ENCODE measurements around the gene LRRC66. TPM values are rescaled to one million over a fixed set of nuclear protein-coding genes. Genes with fewer than 3 reads are reported as not detected.
A peak's percentile ranks its signal among the peaks of the same experiment; 100 is the strongest.

The LRRC66 gene
- total RNA-seq, result 1 to 10 TPM; 4.6 to 9.2 (median 7.1) TPM

GRCh38 chr4:52019936-52020657 is at the start of gene LRRC66:
Gene LRRC66 (minus strand): TSS chr4:52020363. CDS start chr4:52017613, 2,750 bp downstream.
- 59 to 69% methylated on average over 5 to 6 of the region's 6 CpGs for WGBS, 2 donors (ENCODE audit: low coverage in 1 of 2)
- in situ Hi-C loops (cut with MboI; ENCODE audit: low pct_ligation_motif_present in 1 of 4, low pct_unique_long_range_greater_than_20kb in 1 of 4, low sequenced_read_pairs in 3 of 4), result loop anchor here in 3 of 4 donors (10.0 kb wide), 2 partner anchors 115 to 125 kb away; no protein-coding TSS in a partner anchor

DNA sequence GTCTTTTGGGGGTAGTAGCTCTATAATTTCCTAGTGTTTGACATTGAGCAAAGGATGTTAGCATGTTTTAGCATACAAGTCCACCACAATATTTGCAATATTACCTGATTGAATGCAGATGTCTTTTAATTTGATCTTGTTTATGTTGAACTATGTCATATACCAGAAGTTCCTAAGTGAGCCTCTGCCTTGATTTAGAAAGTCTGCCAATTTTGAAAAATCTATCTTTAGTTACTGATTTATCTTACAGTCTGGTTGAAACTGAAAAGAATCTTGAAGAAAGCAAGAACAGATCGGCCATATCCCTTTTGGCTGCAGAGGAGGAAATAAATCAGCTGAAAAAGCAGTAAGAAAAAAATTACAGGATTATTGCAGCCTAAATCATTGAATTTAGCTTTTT is 49.4 kb upstream of the LRRC66 start:
- in situ Hi-C loops (cut with MboI; ENCODE audit: low pct_ligation_motif_present in 1 of 4, low pct_unique_long_range_greater_than_20kb in 1 of 4, low sequenced_read_pairs in 3 of 4) (loop anchor here in 1 of 4 donors (25.0 kb wide), 1 partner anchor 107 kb away; no protein-coding TSS in a partner anchor), intact Hi-C loops (cut with DNase I; ENCODE audit: low total_unique reads) (no loop called here)
- no peak for DNase-seq
- Histone ChIP-seq H3K9me3 (no peaks in the 10 kb centered on the region), H3K4me1 (peaks cover 0 to 6% (median 0%) of the 10 kb centered on the region in 4 donors), H3K27me3 (no peaks in the 10 kb centered on the region), H3K27ac (no peak overlapping the region), H3K36me3 (no peaks in the 10 kb centered on the region), H3K4me3 (no peak overlapping the region)
- 50 to 72% methylated on average over 1 of the region's 1 CpG for WGBS, 2 donors (ENCODE audit: low coverage in 1 of 2)
- TF ChIP-seq POLR2AphosphoS5 (IDR thresholded peaks at IDR 0.05), result no peak
- TF ChIP-seq, protein P1, sequence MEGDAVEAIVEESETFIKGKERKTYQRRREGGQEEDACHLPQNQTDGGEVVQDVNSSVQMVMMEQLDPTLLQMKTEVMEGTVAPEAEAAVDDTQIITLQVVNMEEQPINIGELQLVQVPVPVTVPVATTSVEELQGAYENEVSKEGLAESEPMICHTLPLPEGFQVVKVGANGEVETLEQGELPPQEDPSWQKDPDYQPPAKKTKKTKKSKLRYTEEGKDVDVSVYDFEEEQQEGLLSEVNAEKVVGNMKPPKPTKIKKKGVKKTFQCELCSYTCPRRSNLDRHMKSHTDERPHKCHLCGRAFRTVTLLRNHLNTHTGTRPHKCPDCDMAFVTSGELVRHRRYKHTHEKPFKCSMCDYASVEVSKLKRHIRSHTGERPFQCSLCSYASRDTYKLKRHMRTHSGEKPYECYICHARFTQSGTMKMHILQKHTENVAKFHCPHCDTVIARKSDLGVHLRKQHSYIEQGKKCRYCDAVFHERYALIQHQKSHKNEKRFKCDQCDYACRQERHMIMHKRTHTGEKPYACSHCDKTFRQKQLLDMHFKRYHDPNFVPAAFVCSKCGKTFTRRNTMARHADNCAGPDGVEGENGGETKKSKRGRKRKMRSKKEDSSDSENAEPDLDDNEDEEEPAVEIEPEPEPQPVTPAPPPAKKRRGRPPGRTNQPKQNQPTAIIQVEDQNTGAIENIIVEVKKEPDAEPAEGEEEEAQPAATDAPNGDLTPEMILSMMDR (IDR thresholded peaks at IDR 0.05), result no peak
- TF ChIP-seq EP300 (IDR thresholded peaks at IDR 0.05; ENCODE audit: low read depth), result no peak
- no peak for TF ChIP-seq POLR2A (IDR thresholded peaks at IDR 0.05)

More at GRCh38 chr4:52019936-52020657, at the start of gene LRRC66:
- Histone ChIP-seq H3K27ac (peak within 1 kb of the TSS; percentile 51 to 79 (median 70)), H3K27me3 (no peaks in the 10 kb centered on the region), H3K4me3 (peak within 1 kb of the TSS in 1 of 4 donors; percentile 16), H3K9me3 (no peaks in the 10 kb centered on the region), H3K4me1 (peaks cover 0 to 9% (median 2%) of the 10 kb centered on the region in 4 donors), H3K36me3 (no peaks in the 10 kb centered on the region)
- DNase-seq, result peak; percentile 87
- intact Hi-C loops (cut with DNase I; ENCODE audit: low total_unique reads), result loop anchor here (10.0 kb wide), 1 partner anchor 125 kb away; no protein-coding TSS in a partner anchor
- TF ChIP-seq POLR2A (IDR thresholded peaks at IDR 0.05), result peak; percentile 57
- peak in 2 of 3 donors; percentile 58 to 74 for TF ChIP-seq POLR2AphosphoS5 (IDR thresholded peaks at IDR 0.05)
- no peak for TF ChIP-seq EP300 (IDR thresholded peaks at IDR 0.05; ENCODE audit: low read depth)

DNA sequence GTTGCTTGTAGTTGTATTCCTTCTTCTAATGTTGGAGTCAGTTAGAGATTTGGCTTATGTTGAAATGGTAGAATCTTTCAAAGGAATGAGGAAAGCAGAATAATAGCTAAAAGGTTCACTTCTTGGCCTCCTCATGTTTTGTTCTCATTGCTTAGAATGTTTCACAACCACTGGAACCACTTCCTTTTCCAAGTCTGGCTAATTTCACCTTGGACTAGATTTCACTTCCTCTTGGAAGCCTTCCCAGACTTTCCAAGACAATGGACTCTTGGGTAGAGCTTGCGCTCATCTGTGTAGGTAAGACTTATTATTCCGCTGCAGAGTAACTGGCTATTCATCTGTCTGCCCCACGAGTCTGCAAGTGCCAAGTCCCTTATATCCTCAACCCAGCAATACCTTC is 39.2 kb upstream of the LRRC66 start:
- Histone ChIP-seq H3K4me1 (peaks cover 0 to 19% (median 10%) of the 10 kb centered on the region in 4 donors), H3K9me3 (no peaks in the 10 kb centered on the region), H3K27ac (peak overlapping the region; percentile 22 to 73 (median 54)), H3K27me3 (no peaks in the 10 kb centered on the region), H3K4me3 (no peak overlapping the region), H3K36me3 (no peaks in the 10 kb centered on the region)
- intact Hi-C loops (cut with DNase I; ENCODE audit: low total_unique reads), result no loop called here
- TF ChIP-seq, protein P1 (IDR thresholded peaks at IDR 0.05), result no peak
- peak in 1 of 3 donors; percentile 63 for TF ChIP-seq POLR2AphosphoS5 (IDR thresholded peaks at IDR 0.05)
- TF ChIP-seq EP300 (IDR thresholded peaks at IDR 0.05; ENCODE audit: low read depth), result no peak
- no peak for TF ChIP-seq POLR2A (IDR thresholded peaks at IDR 0.05)
- in situ Hi-C loops (cut with MboI; ENCODE audit: low pct_ligation_motif_present in 1 of 4, low pct_unique_long_range_greater_than_20kb in 1 of 4, low sequenced_read_pairs in 3 of 4), result loop anchor here in 1 of 4 donors (25.0 kb wide), 1 partner anchor 97 kb away; no protein-coding TSS in a partner anchor
- WGBS, 2 donors (ENCODE audit: low coverage in 1 of 2), result 56 to 59% methylated on average over 3 of the region's 3 CpGs
- DNase-seq, result peak; percentile 23

DNA sequence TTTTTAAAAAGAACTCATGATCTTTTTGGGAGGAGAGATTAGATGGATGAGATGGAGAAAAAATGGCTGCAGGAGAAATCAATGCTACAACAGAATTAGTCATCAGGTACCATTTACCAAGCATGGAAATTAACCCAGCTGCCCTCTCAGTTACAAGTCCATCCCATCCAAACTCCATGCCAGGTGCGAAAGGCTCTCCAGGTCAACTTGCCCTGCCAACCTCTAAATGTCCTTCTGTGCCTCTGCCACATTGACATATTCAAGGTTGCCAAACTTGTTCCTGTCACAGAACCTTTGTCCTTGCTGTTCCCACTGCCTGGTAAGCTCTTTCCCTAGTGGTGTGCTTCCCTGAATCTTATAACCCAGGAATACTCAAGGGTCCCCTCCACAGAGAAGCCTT is 38.1 kb upstream of the LRRC66 start:
- peak overlapping the region in 1 of 4 donors; percentile 73 for H3K27ac ChIP-seq
- in situ Hi-C loops (cut with MboI; ENCODE audit: low pct_ligation_motif_present in 1 of 4, low pct_unique_long_range_greater_than_20kb in 1 of 4, low sequenced_read_pairs in 3 of 4) (loop anchor here in 1 of 4 donors (25.0 kb wide), 1 partner anchor 96 kb away; no protein-coding TSS in a partner anchor), intact Hi-C loops (cut with DNase I; ENCODE audit: low total_unique reads) (no loop called here)
- WGBS, 2 donors (ENCODE audit: low coverage in 1 of 2), result 87 to 100% methylated on average over 1 of the region's 1 CpG
- TF ChIP-seq POLR2A (IDR thresholded peaks at IDR 0.05), result no peak
- TF ChIP-seq, protein P1 (IDR thresholded peaks at IDR 0.05), result no peak
- no peak for TF ChIP-seq POLR2AphosphoS5 (IDR thresholded peaks at IDR 0.05)
- no peak for TF ChIP-seq EP300 (IDR thresholded peaks at IDR 0.05; ENCODE audit: low read depth)
- H3K4me3 ChIP-seq, result no peak overlapping the region
- peaks cover 2% of the 10 kb centered on the region for H3K27me3 ChIP-seq
- peaks cover 0 to 19% (median 10%) of the 10 kb centered on the region in 4 donors for H3K4me1 ChIP-seq
- H3K9me3 ChIP-seq, result no peaks in the 10 kb centered on the region
- H3K36me3 ChIP-seq, result no peaks in the 10 kb centered on the region
- DNase-seq, result no peak

All from transverse colon (tissue), 4 donors.